ENCODE data around the gene IPCEF1.
"Not testable (repeated sequence)": the region's sequence is repeated elsewhere in the genome, so short reads cannot be mapped to it uniquely, and the experiment has no call there.

The IPCEF1 gene

GRCh38 chr6:154228521-154228905, 128.1 kb downstream of the IPCEF1 start:
- Mint-ChIP-seq H3K9me3 (no peaks in the 10 kb centered on the region), H3K27me3 (no peaks in the 10 kb centered on the region), H3K4me3 (no peak overlapping the region), H3K36me3 (ENCODE audit: low read depth) (no peaks in the 10 kb centered on the region), H3K27ac (peak overlapping the region; percentile 14), H3K4me1 (ENCODE audit: low read depth) (peaks cover 85% of the 10 kb centered on the region)

GRCh38 chr6:154227862-154228520, 128.6 kb downstream of the IPCEF1 start:
- H3K4me1 Mint-ChIP-seq (ENCODE audit: low read depth): peaks cover 85% of the 10 kb centered on the region
- no peaks in the 10 kb centered on the region for H3K9me3 Mint-ChIP-seq
- no peak overlapping the region for H3K4me3 Mint-ChIP-seq
- peak overlapping the region; percentile 14 for H3K27ac Mint-ChIP-seq
- peaks cover under 1% of the 10 kb centered on the region for H3K36me3 Mint-ChIP-seq (ENCODE audit: low read depth)
- no peaks in the 10 kb centered on the region for H3K27me3 Mint-ChIP-seq

- H3K4me1 Mint-ChIP-seq (ENCODE audit: low read depth): peaks cover 82% of the 10 kb centered on the region
These were observed 130.1 kb downstream of the IPCEF1 start for GRCh38 chr6:154226461-154226860.

GRCh38 chr6:154223296-154223695, 133.3 kb downstream of the IPCEF1 start:
- H3K36me3 Mint-ChIP-seq (ENCODE audit: low read depth): peaks cover 22% of the 10 kb centered on the region
- H3K27me3 Mint-ChIP-seq: no peaks in the 10 kb centered on the region
- H3K27ac Mint-ChIP-seq: peak overlapping the region; percentile 12
- no peak overlapping the region for H3K4me3 Mint-ChIP-seq
- H3K4me1 Mint-ChIP-seq (ENCODE audit: low read depth): peaks cover 75% of the 10 kb centered on the region
- H3K9me3 Mint-ChIP-seq: no peaks in the 10 kb centered on the region

More at GRCh38 chr6:154226461-154226860, 130.1 kb downstream of the IPCEF1 start:
- peaks cover 10% of the 10 kb centered on the region for H3K36me3 Mint-ChIP-seq (ENCODE audit: low read depth)
- no peaks in the 10 kb centered on the region for H3K27me3 Mint-ChIP-seq
- no peak overlapping the region for H3K27ac Mint-ChIP-seq
- H3K9me3 Mint-ChIP-seq: no peaks in the 10 kb centered on the region
- no peak overlapping the region for H3K4me3 Mint-ChIP-seq

GRCh38 chr6:154222716-154223115, 133.9 kb downstream of the IPCEF1 start:
- peaks cover 22% of the 10 kb centered on the region for H3K36me3 Mint-ChIP-seq (ENCODE audit: low read depth)
- H3K9me3 Mint-ChIP-seq: no peaks in the 10 kb centered on the region
- H3K4me1 Mint-ChIP-seq (ENCODE audit: low read depth): peaks cover 76% of the 10 kb centered on the region
- H3K27me3 Mint-ChIP-seq: no peaks in the 10 kb centered on the region
- peak overlapping the region; percentile 12 for H3K27ac Mint-ChIP-seq
- H3K4me3 Mint-ChIP-seq: no peak overlapping the region

GRCh38 chr6:154219250-154219649, 137.4 kb downstream of the IPCEF1 start:
- Mint-ChIP-seq H3K27ac (peak overlapping the region; percentile 34), H3K27me3 (no peaks in the 10 kb centered on the region), H3K4me1 (ENCODE audit: low read depth) (peaks cover 63% of the 10 kb centered on the region), H3K36me3 (ENCODE audit: low read depth) (peaks cover 26% of the 10 kb centered on the region), H3K9me3 (no peaks in the 10 kb centered on the region), H3K4me3 (peak overlapping the region; percentile 21)

DNA sequence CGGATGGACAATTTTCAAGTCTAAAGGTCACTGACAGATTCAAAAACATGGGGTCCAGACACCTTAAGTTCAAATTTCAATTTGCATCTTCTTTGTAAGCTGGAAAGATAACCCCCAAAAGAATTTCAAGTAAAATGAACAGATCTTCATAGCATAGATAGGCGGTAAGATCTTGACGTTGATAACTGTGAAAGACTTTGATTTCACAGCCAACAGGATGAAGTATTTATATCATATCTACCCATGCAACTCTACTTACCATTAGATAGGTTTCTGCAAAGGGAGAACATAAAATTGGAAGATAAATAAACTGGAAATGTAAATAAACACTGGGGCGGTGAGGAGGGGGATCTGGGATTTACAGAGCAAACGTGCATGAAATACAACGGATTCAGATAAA, 137.8 kb downstream of the IPCEF1 start:
- Mint-ChIP-seq H3K9me3 (no peaks in the 10 kb centered on the region), H3K4me3 (peak overlapping the region; percentile 21), H3K36me3 (ENCODE audit: low read depth) (peaks cover 26% of the 10 kb centered on the region), H3K27me3 (no peaks in the 10 kb centered on the region), H3K4me1 (ENCODE audit: low read depth) (peaks cover 63% of the 10 kb centered on the region), H3K27ac (no peak overlapping the region)

DNA sequence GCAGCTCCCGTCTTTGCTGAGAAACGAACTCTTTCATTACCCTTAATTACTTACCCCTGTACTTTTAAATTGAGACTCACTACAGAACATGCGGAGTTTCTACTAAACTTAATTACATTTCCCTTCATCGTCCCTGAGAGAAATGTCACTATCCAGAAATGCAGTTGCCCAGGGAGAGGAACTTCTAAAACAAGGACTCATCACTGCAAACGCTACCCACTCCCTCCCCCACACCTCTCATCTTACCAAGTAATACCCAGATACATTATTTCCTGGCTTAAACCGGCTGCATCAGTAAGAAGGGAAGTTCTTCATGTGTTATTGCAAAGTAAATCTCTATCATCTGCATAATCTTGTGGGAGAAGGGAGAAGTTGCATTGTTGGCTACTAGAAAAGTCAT, 138.3 kb downstream of the IPCEF1 start:
- Mint-ChIP-seq H3K9me3 (no peaks in the 10 kb centered on the region), H3K4me1 (ENCODE audit: low read depth) (peaks cover 61% of the 10 kb centered on the region), H3K36me3 (ENCODE audit: low read depth) (peaks cover 26% of the 10 kb centered on the region), H3K27ac (peak overlapping the region; percentile 47), H3K27me3 (no peaks in the 10 kb centered on the region), H3K4me3 (peak overlapping the region; percentile 2)

DNA sequence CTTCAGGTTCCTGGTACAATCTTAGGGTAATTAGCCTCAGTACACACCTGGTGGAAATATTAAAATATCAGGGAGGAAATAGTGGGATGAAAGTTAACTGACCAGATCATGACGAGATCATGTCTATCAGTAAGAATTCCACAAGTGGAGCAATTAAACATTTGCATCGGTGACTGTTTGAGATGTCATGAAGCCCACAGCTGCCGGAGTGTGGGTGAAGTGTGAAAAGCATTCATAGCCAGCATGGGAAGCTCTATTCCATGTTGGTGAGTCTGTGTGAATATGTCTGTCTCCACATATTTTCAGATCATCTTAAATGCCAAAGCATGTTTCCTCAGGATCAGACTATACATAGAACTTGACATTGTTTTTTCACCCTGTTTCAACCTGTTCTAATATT, 142.8 kb downstream of the IPCEF1 start:
- no peaks in the 10 kb centered on the region for H3K27me3 Mint-ChIP-seq
- no peaks in the 10 kb centered on the region for H3K9me3 Mint-ChIP-seq
- H3K36me3 Mint-ChIP-seq (ENCODE audit: low read depth): peaks cover 21% of the 10 kb centered on the region
- no peak overlapping the region for H3K27ac Mint-ChIP-seq
- no peak overlapping the region for H3K4me3 Mint-ChIP-seq
- peaks cover 35% of the 10 kb centered on the region for H3K4me1 Mint-ChIP-seq (ENCODE audit: low read depth)

DNA sequence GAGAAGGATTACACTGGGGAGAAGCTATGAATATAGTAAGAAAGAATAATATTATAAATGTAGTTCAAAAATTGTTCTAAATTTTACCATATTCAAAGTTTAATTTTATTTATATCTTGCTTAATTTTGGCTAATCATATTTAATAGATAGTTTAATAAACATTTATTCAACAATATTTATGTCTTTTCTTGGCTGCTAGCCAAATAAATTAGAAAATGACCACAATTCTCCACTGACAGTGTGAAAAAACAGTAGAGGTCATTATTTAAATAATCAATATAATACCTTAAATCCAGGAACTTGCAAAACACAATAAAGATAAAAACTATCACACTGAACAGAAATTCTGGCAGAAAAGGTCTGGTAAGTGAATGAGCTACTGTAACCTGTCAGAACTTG, 145.9 kb downstream of the IPCEF1 start:
- H3K4me3 Mint-ChIP-seq: no peak overlapping the region
- no peaks in the 10 kb centered on the region for H3K9me3 Mint-ChIP-seq
- H3K4me1 Mint-ChIP-seq (ENCODE audit: low read depth): peaks cover 20% of the 10 kb centered on the region
- no peak overlapping the region for H3K27ac Mint-ChIP-seq
- H3K27me3 Mint-ChIP-seq: no peaks in the 10 kb centered on the region
- peaks cover 34% of the 10 kb centered on the region for H3K36me3 Mint-ChIP-seq (ENCODE audit: low read depth)

- Mint-ChIP-seq H3K27ac (no peak overlapping the region), H3K9me3 (no peaks in the 10 kb centered on the region), H3K4me3 (no peak overlapping the region), H3K36me3 (ENCODE audit: low read depth) (peaks cover 37% of the 10 kb centered on the region), H3K27me3 (no peaks in the 10 kb centered on the region), H3K4me1 (ENCODE audit: low read depth) (peaks cover 21% of the 10 kb centered on the region)
These were observed 147.0 kb downstream of the IPCEF1 start for GRCh38 chr6:154209555-154209954.

DNA sequence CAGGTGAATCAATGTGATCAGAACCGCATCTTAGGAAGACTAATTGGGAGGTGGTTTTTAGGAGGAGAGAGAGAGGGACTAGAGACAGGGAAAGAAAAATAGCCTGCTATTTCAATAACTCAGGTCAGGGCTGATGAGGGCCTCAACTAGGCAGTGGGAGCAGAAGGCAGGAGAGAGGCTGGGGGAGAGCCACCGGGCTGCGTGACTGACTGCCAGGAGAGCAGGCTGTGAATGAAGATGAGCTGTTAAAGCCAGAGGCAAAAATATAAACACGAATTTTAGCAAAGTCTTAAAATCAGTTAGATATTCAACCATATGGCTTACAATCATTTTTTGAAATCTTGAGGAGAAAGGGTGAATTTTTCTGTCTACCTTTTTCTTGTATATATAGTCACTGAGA, 149.6 kb downstream of the IPCEF1 start:
- Mint-ChIP-seq H3K36me3 (ENCODE audit: low read depth) (peaks cover 45% of the 10 kb centered on the region), H3K9me3 (no peaks in the 10 kb centered on the region), H3K4me1 (ENCODE audit: low read depth) (peaks cover 20% of the 10 kb centered on the region), H3K4me3 (no peak overlapping the region), H3K27ac (no peak overlapping the region), H3K27me3 (no peaks in the 10 kb centered on the region)

- no peak overlapping the region for H3K27ac Mint-ChIP-seq
- peaks cover 20% of the 10 kb centered on the region for H3K4me1 Mint-ChIP-seq (ENCODE audit: low read depth)
- no peaks in the 10 kb centered on the region for H3K27me3 Mint-ChIP-seq
- H3K36me3 Mint-ChIP-seq (ENCODE audit: low read depth): peaks cover 54% of the 10 kb centered on the region
- no peaks in the 10 kb centered on the region for H3K9me3 Mint-ChIP-seq
- no peak overlapping the region for H3K4me3 Mint-ChIP-seq
These were observed 150.5 kb downstream of the IPCEF1 start for GRCh38 chr6:154206141-154206540.

DNA sequence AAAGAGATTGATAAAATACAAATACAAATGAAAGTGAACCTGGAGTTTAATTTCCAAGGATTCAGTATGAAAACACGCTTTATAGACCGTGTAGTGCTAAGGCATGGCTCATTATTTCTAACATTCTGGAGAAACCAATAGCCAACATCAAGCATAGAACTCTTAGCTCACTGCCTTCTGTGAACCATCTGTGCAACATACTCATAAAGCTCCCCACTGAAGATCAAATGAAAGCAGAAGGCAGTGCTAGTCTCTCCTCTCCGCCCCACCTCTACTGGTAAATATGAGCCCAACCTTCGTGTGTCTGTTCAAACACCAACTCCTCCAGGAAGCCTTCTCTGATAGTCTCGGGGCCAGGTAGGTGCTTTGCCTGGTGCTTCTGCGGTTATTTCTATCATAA, 153.6 kb downstream of the IPCEF1 start:
- peaks cover 33% of the 10 kb centered on the region for H3K4me1 Mint-ChIP-seq (ENCODE audit: low read depth)
- no peak overlapping the region for H3K4me3 Mint-ChIP-seq
- no peaks in the 10 kb centered on the region for H3K9me3 Mint-ChIP-seq
- no peaks in the 10 kb centered on the region for H3K27me3 Mint-ChIP-seq
- H3K27ac Mint-ChIP-seq: no peak overlapping the region
- peaks cover 66% of the 10 kb centered on the region for H3K36me3 Mint-ChIP-seq (ENCODE audit: low read depth)

GRCh38 chr6:154202339-154202738, 154.3 kb downstream of the IPCEF1 start:
- peaks cover 39% of the 10 kb centered on the region for H3K4me1 Mint-ChIP-seq (ENCODE audit: low read depth)
- no peak overlapping the region for H3K4me3 Mint-ChIP-seq
- no peaks in the 10 kb centered on the region for H3K9me3 Mint-ChIP-seq
- H3K27ac Mint-ChIP-seq: no peak overlapping the region
- H3K36me3 Mint-ChIP-seq (ENCODE audit: low read depth): peaks cover 59% of the 10 kb centered on the region
- no peaks in the 10 kb centered on the region for H3K27me3 Mint-ChIP-seq

- peaks cover 59% of the 10 kb centered on the region for H3K36me3 Mint-ChIP-seq (ENCODE audit: low read depth)
- H3K27me3 Mint-ChIP-seq, H3K9me3 Mint-ChIP-seq, H3K27ac Mint-ChIP-seq, H3K4me3 Mint-ChIP-seq: not testable (repeated sequence)
- peaks cover 46% of the 10 kb centered on the region for H3K4me1 Mint-ChIP-seq (ENCODE audit: low read depth)
These were observed 154.9 kb downstream of the IPCEF1 start for GRCh38 chr6:154201688-154202087.
